Hindlimb muscle (tissue), 1 donor: ENCODE data around the gene FGFR4. TPM values are rescaled to one million over a fixed set of nuclear protein-coding genes. Genes with fewer than 3 reads are reported as not detected.

Source experiments
- DNase-seq: peaks from one replicate; pipeline ENCODE4 v3.0.0-alpha.2; 2013
- polyA plus RNA-seq: library from polyadenylated mRNA; unstranded; fragments of 120-200 nt; gene quantifications from one replicate; pipeline ENCODE4 v1.2.1, GENCODE V29; 2013; ENCODE audit not compliant: insufficient read length

The FGFR4 gene
- polyA plus RNA-seq, 1 donor, result 195 TPM

DNA sequence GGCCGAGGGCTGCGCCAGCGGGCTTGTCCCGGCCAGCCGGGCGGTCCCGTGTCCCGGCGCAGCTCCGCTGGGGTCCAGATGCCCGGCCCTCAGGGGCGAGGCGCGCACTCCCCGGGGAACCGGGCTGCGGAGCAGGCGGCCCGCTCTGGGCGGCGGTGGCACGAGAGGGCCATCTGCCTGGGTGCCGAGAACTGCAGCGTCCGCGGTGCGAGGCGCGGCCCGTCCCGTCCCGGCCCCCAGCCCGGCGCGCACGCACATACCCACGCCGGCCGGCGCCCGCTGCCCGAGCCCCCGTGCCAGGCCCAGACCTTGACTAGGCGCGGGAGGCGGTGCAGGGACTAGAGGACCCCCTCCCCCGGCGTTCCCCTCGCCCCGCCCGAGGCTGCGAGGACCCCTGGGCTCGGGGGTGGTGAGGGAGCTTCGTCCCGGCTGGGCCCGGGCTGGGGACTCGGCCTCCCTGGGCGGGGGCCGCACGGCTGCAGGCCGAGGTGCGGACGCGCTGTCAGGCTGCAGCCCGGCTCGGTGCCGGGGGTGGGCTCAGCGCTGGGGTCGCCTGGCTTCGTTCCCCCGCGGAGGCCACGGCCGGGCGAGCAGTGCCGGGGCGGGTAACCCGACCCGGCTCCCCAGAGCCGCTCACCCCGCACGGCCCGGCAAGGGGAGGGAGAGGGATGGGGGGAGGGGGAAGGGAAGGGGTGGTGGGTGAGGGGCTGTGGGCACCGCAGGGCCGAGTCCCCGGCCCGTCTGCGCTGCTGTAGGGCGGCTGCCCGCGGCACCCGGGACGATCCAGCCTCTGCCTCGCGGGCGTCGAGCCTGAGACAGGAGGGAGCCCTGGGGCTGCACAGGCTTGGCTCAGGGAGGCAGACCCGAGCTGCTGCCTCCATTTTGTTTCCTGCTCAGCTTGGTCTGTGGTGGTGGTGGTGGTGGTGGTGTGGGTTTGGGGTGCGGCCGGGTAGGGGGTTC is 45.7 kb downstream of the FGFR4 start:
- DNase-seq, result peak; percentile 61

DNA sequence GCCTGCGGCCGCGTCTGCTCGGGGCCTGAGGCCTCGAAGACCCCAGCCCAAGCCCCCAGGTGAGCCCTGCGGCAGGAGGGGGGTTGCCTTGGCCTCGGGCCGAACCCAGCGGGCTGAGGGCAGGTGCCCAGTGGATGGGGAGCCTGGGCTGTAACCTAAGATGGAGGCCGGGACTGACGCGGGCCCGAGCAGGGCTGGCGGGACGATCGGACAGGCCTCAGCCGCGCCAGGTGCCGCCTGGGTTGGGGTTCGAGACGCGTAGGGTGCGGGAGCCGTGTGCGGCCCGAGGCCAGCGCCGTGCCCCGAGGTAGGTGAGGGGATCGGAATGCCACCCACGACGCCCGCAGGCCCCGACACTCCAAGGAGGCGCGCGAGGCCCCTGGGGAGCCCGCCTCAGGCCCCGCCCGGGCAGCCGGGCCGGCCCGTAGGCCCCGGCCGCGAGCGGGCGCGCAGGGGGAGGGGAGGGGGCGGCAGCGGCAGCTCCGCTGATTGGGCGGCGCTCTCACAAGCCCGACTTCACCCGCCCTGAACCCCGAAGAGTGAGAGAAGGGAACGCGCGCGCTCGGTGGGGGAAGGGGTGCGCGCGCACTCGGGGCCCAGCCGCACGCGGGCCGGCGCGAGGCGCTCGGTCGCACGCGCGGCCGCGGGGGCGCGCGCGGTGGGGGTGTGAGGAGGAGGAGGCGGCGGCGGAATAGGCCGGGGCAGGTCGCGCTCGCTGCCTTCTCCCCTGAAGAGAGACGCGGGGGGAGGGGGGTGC is 46.6 kb downstream of the FGFR4 start, which contains the start of gene NSD1:
TSS of gene NSD1 (plus strand) at position 678 of the 757 bp plus-strand sequence. CDS start 1,331 bp downstream, outside the sequence.
- DNase-seq, result peak; percentile 95

DNA sequence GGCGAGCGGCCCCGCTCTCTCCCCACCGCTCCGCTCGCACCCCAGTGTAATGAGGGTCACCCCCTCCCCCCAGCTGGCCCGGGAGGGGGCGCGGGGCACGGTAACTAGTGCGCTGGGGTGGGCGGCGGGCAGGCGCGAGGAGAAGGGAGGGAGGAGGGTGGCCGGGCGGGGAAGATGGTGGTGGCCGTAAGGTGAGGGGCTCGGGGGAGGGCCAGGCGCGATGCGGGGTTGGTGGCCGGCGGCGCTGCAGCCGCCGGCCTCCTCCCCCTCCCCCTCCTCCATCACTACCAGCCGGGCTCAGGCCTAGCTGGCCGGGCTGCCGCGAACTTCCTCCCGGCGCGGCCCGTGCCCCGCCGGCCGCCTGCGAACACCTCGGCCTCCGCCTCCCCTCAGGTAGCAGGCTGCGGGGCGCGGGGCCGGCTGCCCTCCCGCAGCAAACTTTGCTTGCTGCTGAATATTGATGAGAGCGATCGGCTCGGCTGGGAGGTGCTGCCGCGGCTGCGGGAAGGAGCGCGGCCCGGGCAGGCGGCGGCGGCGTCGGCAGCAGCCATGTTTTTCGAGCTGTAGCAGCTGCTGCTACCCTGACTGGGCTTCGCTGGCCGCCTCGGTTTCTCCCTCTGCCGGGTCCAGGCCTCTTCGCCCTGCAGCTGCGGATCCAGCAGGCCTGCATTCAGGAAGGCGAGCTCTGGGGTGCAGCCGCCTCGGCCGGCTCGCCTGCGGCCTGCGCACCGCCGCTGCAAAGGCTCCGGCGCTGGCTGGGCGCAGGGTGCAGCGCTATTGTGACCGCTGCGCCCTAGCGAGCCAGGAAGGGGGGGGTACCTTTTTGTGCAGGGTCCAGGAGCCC is 47.4 kb downstream of the FGFR4 start:
- DNase-seq, result peak; percentile 55

DNA sequence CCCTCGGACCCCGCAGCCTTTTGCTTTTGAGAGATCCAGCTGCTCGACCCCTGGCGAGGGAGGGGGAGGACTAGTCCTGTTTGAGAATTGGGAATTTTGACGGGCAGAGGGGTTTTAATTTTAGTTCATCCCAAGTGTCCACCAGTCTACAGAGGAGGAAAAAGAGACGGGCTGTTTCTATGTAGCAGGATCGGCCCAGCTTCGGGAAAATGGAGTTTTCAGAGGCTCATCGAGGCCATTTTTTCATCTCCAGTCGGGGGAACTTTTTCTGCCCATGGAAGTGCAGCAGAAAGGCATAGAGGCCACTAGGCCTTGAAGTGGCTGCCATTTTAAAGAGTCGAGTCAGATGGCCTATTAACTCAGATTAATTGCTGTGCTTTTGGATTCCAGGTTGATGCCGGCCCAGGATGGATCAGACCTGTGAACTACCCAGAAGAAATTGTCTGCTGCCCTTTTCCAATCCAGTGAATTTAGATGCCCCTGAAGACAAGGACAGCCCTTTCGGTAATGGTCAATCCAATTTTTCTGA is 48.0 kb downstream of the FGFR4 start:
- DNase-seq, result no peak

DNA sequence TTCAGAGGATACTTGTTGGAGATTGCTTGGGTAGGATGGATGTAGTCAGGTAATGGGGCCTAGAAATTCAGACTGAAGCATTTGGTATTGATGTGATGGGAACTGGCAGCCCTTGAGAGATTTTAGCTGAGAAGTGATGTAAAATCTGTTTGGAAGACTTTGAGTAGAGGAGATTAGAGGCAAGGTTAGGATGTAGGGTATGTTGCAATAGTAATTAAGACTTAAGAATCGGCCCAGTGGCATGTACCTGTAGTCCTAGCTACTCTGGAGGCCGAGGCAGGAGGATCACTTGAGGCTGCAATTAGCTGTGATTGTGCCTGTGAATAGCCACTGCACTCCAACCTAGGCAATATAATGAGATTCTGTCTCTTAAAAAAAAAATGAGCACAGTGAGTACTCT is 53.6 kb downstream of the FGFR4 start:
- DNase-seq, result no peak

DNA sequence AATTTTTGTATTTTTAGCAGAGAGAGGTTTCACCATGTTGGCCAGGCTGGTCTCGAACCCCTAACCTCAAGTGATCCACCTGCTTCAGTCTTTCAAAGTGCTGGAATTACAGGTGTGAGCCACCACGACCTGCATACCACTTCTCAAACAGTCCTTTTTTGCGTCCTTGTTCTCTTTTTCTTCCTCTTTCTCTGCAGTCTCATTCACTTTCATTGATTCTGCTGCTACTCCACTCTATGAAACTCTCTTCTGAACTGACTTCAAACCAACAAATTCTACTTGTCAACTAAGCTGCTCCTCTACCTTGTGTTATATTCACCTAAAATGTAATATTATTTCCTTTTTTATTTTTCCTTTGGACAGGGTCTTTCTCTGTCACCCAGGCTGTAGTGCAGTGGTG is 54.8 kb downstream of the FGFR4 start:
- DNase-seq, result no peak

DNA sequence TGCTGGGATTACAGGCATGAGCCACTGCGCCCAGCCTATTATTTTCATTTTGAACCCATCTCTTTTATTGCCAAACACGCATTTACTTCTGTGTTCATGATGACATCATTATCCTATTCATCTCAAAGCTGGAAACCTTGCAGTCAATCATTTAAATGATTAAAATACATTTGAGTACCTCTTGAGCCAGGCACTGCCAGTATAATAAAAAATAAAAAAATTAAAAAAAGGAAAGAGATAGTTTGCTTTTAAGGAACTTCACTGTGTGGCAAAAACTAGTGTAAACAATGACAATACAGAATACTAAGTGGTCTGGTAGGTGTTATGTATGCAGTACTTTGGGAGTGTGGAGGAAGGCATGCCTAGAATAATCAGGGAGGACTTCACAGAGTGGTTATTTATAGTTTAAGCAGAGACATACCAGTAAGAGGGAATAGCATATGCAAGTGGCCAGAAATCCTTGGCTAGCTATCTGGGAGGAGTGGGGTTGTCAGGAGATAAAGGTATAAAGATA is 55.4 kb downstream of the FGFR4 start:
- DNase-seq, result no peak

DNA sequence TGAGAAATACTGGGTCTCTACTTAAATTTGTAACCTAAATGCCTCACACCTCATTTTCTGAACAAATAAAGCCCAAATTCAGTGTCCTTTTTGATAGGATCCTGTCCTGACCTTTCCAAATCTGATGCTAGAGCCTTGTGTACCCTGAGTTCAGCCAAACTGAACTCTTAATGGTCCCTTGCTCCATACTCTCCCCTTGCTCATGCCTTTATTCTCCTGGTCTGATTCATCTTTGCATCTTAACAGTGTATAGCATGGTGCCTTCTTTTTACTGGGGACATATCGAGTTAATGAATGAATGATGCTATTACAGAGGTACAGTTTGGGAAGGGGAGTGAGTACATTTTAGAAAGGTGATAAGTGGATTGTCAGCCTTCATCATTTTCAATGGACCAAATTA is 56.1 kb downstream of the FGFR4 start:
- DNase-seq, result no peak

DNA sequence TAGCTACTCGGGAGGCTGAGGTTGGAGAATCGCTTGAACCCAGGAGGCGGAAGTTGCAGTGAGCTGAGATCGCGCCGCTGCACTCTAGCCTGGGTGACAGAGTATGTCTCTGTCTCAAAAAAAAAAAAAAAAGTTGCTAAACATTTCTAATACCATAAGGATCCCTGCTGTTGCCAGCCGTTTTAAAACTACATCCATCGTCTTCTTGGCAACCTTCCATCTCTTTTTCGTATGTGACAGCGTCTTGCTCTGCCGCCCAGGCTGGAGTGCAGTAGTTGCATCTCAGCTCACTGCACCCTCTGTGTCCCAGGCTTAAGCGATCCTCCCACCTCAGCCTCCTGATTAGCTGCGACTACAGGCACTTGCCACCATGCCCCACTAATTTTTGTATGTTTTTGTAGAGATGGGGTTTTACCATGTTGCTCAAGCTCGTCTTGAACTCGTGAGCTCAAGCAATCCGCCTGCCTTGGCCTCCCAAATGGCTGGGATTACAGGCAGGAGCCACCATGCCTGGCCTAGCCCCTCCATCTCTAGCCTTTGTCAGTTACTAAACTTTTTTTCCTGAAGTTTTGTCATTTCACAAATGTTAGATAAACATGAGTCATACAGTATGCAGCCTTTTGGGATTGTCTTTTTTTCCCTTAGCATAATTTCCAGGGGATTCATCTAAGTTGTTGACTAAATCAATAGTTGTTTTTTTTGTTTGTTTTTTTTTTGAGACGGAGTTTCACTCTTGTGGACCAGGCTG is 60.4 kb downstream of the FGFR4 start:
- DNase-seq, result no peak

Other genes with a start within 250 kb of the FGFR4 start
- 1.4 TPM for gene HK3, start 187.6 kb upstream of the FGFR4 start, polyA plus RNA-seq
- gene UIMC1, start 80.1 kb upstream of the FGFR4 start, polyA plus RNA-seq, result 29.0 TPM
- gene ZNF346, start 64.2 kb upstream of the FGFR4 start, polyA plus RNA-seq, result 16.5 TPM
- gene NSD1, start 46.9 kb downstream of the FGFR4 start, polyA plus RNA-seq, result 47.8 TPM
- gene RAB24, start 216.8 kb downstream of the FGFR4 start, polyA plus RNA-seq, result 23.0 TPM
- gene PRELID1, start 216.9 kb downstream of the FGFR4 start, polyA plus RNA-seq, result 79.7 TPM
- gene MXD3, start 225.0 kb downstream of the FGFR4 start, polyA plus RNA-seq, result 20.3 TPM